Adrenal gland (tissue), 12 donors: Measurements from ENCODE around the gene ERMP1. TPM values are rescaled to one million over a fixed set of nuclear protein-coding genes. Genes with fewer than 3 reads are reported as not detected.

ENCODE experiments used
- DNase-seq, 7 donors: peaks; one replicate each; pipeline ENCODE4 v3.0.0-alpha.2; 2019 to 2020
- H3K27ac ChIP-seq, 5 donors: fragments of 200-600 bp; sonication (generic) in 4 of 5; 1 replicate in 3 of 5; 2 replicates in 2 of 5; pipeline versions ENCODE4 v1.5.1 to v1.8.0; 2016 to 2020; ENCODE audit warnings: mild to moderate bottlenecking in 1 of 5
- H3K27me3 ChIP-seq: fragments of 200-600 bp; 2 replicates; pipeline ENCODE4 v1.8.0; 2021
- H3K36me3 ChIP-seq, 2 donors: fragments of 200-600 bp; replicated peaks in 1 of 2; 1 replicate in 1 of 2; 2 replicates in 1 of 2; pipeline versions ENCODE4 v1.5.1 to v1.8.0; 2018 to 2022
- H3K4me1 ChIP-seq, 2 donors: fragments of 200-600 bp; replicated peaks in 1 of 2; 1 replicate in 1 of 2; 2 replicates in 1 of 2; pipeline versions ENCODE4 v1.5.1 to v1.8.0; 2018 to 2021
- H3K4me3 ChIP-seq, 4 donors: fragments of 200-600 bp; sonication (generic) in 3 of 4; one replicate each; pipeline ENCODE4 v1.5.1; 2016 to 2018
- H3K9me3 ChIP-seq, 3 donors: fragments of 200-600 bp; sonication (generic) in 1 of 3; replicated peaks in 1 of 3; 1 replicate in 2 of 3; 2 replicates in 1 of 3; pipeline versions ENCODE4 v1.5.1 to v1.8.0; 2016 to 2021
- POLR2A ChIP-seq, 2 donors: fragments of 450-650 bp; IDR thresholded peaks; one replicate each; pipeline ENCODE4 v1.6.1; 2017; ENCODE audit warnings: antibody characterized with exemption in 2 of 2, mild to moderate bottlenecking in 2 of 2, moderate library complexity in 1 of 2
- WGBS, 4 donors: extraction: QIAGEN DNeasy Blood & Tissue Kit in 2 of 4; methylation state at CpG; one replicate each; pipeline versions ENCODE4 v1.1.5 to v1.1.7; 2013 to 2017; 5-methylcytosine and 5-hydroxymethylcytosine counted together
- intact Hi-C, 2 donors: fragments of 100-400 bp; cut with DNase I; formaldehyde crosslinking; loops; one replicate each; pipeline versions ENCODE4 v1.14.1 to v1.15.0; 2022 to 2023
- polyA plus RNA-seq, 3 donors: library from polyadenylated mRNA; stranded (reverse); fragments of 200-250 nt in 2 of 3; fragments of 350-450 nt in 1 of 3; fragmentation: Illumina TruSeq in 1 of 3; extraction: RNeasy Lipid Tissue Mini Kit (QIAGEN cat#74804) in 1 of 3; gene quantifications; one replicate each; pipeline ENCODE4 v1.2.3, GENCODE V29; 2013 to 2014
- total RNA-seq, 9 donors: library from RNA; depleted of rRNA in 4 of 9; stranded (reverse); fragments of >200 nt in 4 of 9; fragments of 120-200 nt in 1 of 9; fragmentation: NEBNext Ultra II Directional in 1 of 9; extraction: Animal tissue kit (Norgen Biotek cat#: 25700) in 1 of 9; gene quantifications; one replicate each; pipeline versions ENCODE4 v1.1.0 to v1.2.4, GENCODE V29; 2013 to 2023
- TF ChIP-seq, protein P1 (sequence below), 6 experiments: fragments of 450-650 bp in 4 of 6; fragments of 200-600 bp in 2 of 6; sonication (generic) in 1 of 6; IDR thresholded peaks; 1 replicate in 5 of 6; 2 replicates in 1 of 6; pipeline versions ENCODE4 v1.5.1 to v1.8.0; 2016 to 2021; ENCODE audit warnings: antibody characterized with exemption in 6 of 6, mild to moderate bottlenecking in 2 of 6, moderate library complexity in 1 of 6
- donor health status: healthy with polysubstance abuse.
- donor health status: Bipolar disorder and iron deficiency.
- donor health status: DM: yes; HTN: yes; CAD: no.
- donor health status: DM: no; HTN: no; CAD: no.
- donor health status: DM: no; HTN: no; CAD: no.
- donor health status: DM: yes; HTN: yes; CAD: no.

The ERMP1 gene
- total and polyA plus RNA-seq, 12 donors: 6.0 to 120 (median 38.6) TPM

DNA sequence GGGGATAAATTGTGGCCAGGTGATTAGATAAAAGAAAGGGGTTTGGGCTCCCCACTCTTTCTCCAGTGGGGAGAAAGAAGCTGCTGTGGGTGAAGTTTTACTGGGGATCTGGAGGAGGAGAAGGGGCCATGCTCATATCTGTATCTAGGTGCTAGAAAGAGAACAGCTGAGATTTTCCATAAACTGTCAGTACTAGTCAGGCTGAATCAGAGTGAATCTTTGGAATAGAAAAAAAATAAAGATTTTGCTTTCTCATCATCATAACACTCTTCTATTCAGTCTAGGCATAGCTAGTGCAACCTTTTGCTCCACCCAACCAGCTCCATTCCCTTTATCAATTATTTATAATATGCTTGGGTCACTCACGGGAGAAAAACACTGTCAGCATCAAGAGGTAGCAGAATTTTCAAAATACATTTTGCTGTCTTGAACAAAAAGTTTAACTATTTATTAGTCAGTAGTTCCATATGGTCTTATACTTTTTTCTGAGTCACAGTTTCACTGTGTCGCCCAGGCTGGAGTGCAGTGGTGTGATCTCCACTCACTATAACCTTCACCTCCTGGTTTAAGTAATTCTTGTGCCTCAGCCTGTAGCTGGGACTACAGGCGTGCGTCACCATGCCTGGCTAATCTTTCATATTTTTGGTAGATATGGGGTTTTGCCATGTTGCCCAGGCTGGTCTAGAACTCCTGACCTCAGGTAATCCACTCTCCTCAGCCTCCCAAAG lies 21.3 kb upstream of the ERMP1 start:
- Histone ChIP-seq H3K36me3 (no peaks in the 10 kb centered on the region), H3K4me1 (peaks cover 12 to 14% of the 10 kb centered on the region in 2 donors), H3K9me3 (no peaks in the 10 kb centered on the region), H3K27ac (no peak overlapping the region), H3K4me3 (no peak overlapping the region), H3K27me3 (no peaks in the 10 kb centered on the region)
- 91 to 95% (median 94%) methylated on average over 4 of the region's 4 CpGs for WGBS, 4 donors
- no peak for DNase-seq
- TF ChIP-seq, protein P1, sequence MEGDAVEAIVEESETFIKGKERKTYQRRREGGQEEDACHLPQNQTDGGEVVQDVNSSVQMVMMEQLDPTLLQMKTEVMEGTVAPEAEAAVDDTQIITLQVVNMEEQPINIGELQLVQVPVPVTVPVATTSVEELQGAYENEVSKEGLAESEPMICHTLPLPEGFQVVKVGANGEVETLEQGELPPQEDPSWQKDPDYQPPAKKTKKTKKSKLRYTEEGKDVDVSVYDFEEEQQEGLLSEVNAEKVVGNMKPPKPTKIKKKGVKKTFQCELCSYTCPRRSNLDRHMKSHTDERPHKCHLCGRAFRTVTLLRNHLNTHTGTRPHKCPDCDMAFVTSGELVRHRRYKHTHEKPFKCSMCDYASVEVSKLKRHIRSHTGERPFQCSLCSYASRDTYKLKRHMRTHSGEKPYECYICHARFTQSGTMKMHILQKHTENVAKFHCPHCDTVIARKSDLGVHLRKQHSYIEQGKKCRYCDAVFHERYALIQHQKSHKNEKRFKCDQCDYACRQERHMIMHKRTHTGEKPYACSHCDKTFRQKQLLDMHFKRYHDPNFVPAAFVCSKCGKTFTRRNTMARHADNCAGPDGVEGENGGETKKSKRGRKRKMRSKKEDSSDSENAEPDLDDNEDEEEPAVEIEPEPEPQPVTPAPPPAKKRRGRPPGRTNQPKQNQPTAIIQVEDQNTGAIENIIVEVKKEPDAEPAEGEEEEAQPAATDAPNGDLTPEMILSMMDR (IDR thresholded peaks at IDR 0.05): no peak
- TF ChIP-seq POLR2A (IDR thresholded peaks at IDR 0.05): no peak
- intact Hi-C loops: no loop called here

DNA sequence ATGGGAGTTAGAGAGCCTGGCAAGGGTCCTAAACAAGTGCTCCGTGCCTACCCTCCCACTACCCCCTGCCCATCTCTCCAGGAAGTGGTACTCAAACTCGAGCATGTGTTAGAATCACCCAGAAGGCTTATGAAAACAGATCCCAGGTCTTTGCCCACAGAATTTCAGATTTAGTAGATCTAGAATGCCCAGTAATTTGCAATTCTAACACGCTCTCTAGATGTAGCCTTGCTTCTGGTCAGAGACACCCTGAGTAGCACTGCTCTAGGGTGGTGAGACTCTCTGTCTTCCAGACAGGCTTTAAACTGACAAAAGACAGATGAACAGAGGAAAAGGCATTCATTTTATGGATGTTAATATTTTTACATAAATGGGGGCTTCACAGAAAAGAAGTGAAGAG lies 20.7 kb upstream of the ERMP1 start:
- WGBS, 4 donors: 88 to 97% (median 90%) methylated on average over 3 of the region's 3 CpGs

DNA sequence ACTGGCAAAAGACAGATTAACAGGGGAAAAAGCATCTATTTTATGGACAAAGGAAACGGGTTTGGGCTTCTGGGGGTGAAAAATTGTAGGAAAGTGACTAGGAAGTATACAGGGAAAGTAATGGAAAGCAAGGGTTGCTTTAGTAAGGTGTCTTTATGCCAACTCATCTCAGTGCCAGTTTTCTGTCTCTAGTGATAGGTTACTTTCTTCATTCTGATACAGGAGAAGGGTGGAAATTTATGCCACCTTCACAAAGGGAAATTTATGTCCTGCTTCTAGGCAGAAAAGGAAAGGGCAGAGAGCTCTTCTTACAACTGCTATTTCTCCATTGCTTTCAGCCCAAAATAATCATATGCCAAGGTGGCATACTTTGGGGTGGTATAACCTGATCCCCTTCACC lies 20.1 kb upstream of the ERMP1 start:
- intact Hi-C loops: no loop called here
- H3K4me3 ChIP-seq: no peak overlapping the region
- DNase-seq: no peak

More for the DNA sequence above, 20.7 kb upstream of the ERMP1 start:
- Histone ChIP-seq H3K27me3 (no peaks in the 10 kb centered on the region), H3K27ac (no peak overlapping the region), H3K36me3 (no peaks in the 10 kb centered on the region), H3K4me1 (peaks cover 12 to 14% of the 10 kb centered on the region in 2 donors), H3K9me3 (no peaks in the 10 kb centered on the region), H3K4me3 (no peak overlapping the region)
- DNase-seq: no peak
- TF ChIP-seq POLR2A (IDR thresholded peaks at IDR 0.05): no peak
- TF ChIP-seq, protein P1 (IDR thresholded peaks at IDR 0.05): no peak
- intact Hi-C loops: no loop called here

DNA sequence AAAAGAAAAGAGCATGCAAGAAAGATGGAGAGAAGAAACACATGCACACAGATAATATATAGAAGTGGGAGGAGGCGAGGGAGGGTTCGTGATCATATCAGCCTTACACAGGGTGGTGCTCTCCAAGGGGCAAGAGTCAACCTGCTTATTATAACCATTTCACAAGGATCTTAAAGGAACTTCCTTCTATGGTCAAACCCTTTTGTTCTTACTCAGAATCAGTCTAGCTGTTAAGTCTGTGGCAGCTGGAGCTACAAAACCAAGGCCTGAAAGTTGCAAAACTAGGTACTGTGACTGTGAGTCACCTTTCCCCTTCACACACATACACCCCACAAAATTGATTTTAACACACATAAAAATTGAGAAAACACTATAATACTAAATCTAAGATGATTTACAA lies 18.5 kb upstream of the ERMP1 start:
- intact Hi-C loops: no loop called here
- no peaks in the 10 kb centered on the region for H3K9me3 ChIP-seq
- H3K27me3 ChIP-seq: no peaks in the 10 kb centered on the region
- H3K4me3 ChIP-seq: no peak overlapping the region
- H3K27ac ChIP-seq: peak overlapping the region in 3 of 5 donors; percentile 9 to 55 (median 34)
- H3K36me3 ChIP-seq: no peaks in the 10 kb centered on the region
- peak in 6 of 7 donors; percentile 46 to 70 (median 63) for DNase-seq
- TF ChIP-seq POLR2A (IDR thresholded peaks at IDR 0.05): no peak
- TF ChIP-seq, protein P1 (IDR thresholded peaks at IDR 0.05): no peak
- WGBS, 4 donors: 53 to 81% (median 72%) methylated on average over 2 of the region's 2 CpGs
- H3K4me1 ChIP-seq: peaks cover 12 to 14% of the 10 kb centered on the region in 2 donors

More for the DNA sequence above, 20.1 kb upstream of the ERMP1 start:
- peak overlapping the region in 1 of 5 donors; percentile 24 for H3K27ac ChIP-seq
- no peaks in the 10 kb centered on the region for H3K9me3 ChIP-seq
- H3K36me3 ChIP-seq: no peaks in the 10 kb centered on the region
- peaks cover 12 to 14% of the 10 kb centered on the region in 2 donors for H3K4me1 ChIP-seq
- WGBS, 4 donors: 64 to 92% (median 81%) methylated on average over 1 of the region's 1 CpG
- H3K27me3 ChIP-seq: no peaks in the 10 kb centered on the region
- no peak for TF ChIP-seq POLR2A (IDR thresholded peaks at IDR 0.05)
- TF ChIP-seq, protein P1 (IDR thresholded peaks at IDR 0.05): no peak
